HEK293 (cell line): ENCODE measurements around the gene SRSF8.

Source experiments
- ATF2 ChIP-seq: fragments of 450-650 bp; formaldehyde crosslinking; IDR thresholded peaks from 2 replicates; pipeline ENCODE4 v1.5.1; 2016; ENCODE audit warnings: missing biosample characterization, missing genetic modification characterization, low read depth
- CTCF ChIP-seq: fragments of 450-650 bp; formaldehyde crosslinking; IDR thresholded peaks from 2 replicates; pipeline ENCODE4 v1.5.1; 2016; ENCODE audit warnings: missing biosample characterization, missing genetic modification characterization
- KLF1 ChIP-seq: fragments of 450-650 bp; formaldehyde crosslinking; IDR thresholded peaks from 2 replicates; pipeline ENCODE4 v1.5.1; 2016; ENCODE audit warnings: missing biosample characterization, missing genetic modification characterization
- MEIS1 ChIP-seq: sonication (generic); formaldehyde crosslinking; IDR thresholded peaks from 2 replicates; pipeline ENCODE4 v1.8.1; 2022; ENCODE audit warnings: missing genetic modification reagents, mild to moderate bottlenecking, borderline replicate concordance
- PBX3 ChIP-seq: sonication (generic); formaldehyde crosslinking; IDR thresholded peaks from 2 replicates; pipeline ENCODE4 v1.8.1; 2022; ENCODE audit warnings: mild to moderate bottlenecking, moderate library complexity, missing genetic modification reagents
- TRIM28 ChIP-seq: IDR thresholded peaks from 2 replicates; pipeline ENCODE4 v1.6.1; 2011; ENCODE audit warnings: low read length, control low read depth, borderline replicate concordance
- ZBTB11 ChIP-seq: fragments of 450-650 bp; formaldehyde crosslinking; conservative IDR thresholded peaks from 2 replicates; pipeline ENCODE4 v1.5.1; 2016; ENCODE audit warnings: low read depth, missing biosample characterization, missing genetic modification characterization
- ZBTB49 ChIP-seq: fragments of 450-650 bp; formaldehyde crosslinking; IDR thresholded peaks from 2 replicates; pipeline ENCODE4 v1.5.1; 2016; ENCODE audit warnings: missing biosample characterization, missing genetic modification characterization, low read depth
- ZNF114 ChIP-seq: fragments of 450-650 bp; formaldehyde crosslinking; IDR thresholded peaks from 2 replicates; pipeline ENCODE4 v1.5.0; 2017; ENCODE audit warnings: missing biosample characterization, missing genetic modification characterization
- ZNF449 ChIP-seq: fragments of 450-650 bp; formaldehyde crosslinking; IDR thresholded peaks from 2 replicates; pipeline ENCODE4 v1.5.1; 2017; ENCODE audit warnings: missing biosample characterization, mild to moderate bottlenecking, missing genetic modification characterization, moderate library complexity
- ZNF777 ChIP-seq: fragments of 450-650 bp; formaldehyde crosslinking; IDR thresholded peaks from 2 replicates; pipeline ENCODE4 v1.5.1; 2017; ENCODE audit warnings: missing biosample characterization, missing genetic modification characterization, borderline replicate concordance
- ZSCAN5A ChIP-seq: fragments of 450-650 bp; formaldehyde crosslinking; IDR thresholded peaks from 2 replicates; pipeline ENCODE4 v1.5.1; 2016; ENCODE audit warnings: missing biosample characterization, missing genetic modification characterization

- TF ChIP-seq MEIS1 (CRISPR knock-in tag) (no peak), PBX3 (CRISPR knock-in tag) (no peak), ZBTB49 (tag by site-specific recombination) (no peak), CTCF (tag by site-specific recombination) (no peak), ZNF449 (tag by site-specific recombination) (no peak), ZSCAN5A (tag by site-specific recombination) (no peak), ZNF777 (tag by site-specific recombination) (no peak), TRIM28 (no peak), ZNF114 (tag by site-specific recombination) (no peak), ATF2 (no peak), KLF1 (tag by site-specific recombination) (no peak), ZBTB11 (tag by site-specific recombination) (no peak)
Observed at GRCh38 chr11:95074792-95075563, 8.3 kb downstream of the SRSF8 start.
